ENCODE results near the gene GMPPA.

GMPPA gene

DNA sequence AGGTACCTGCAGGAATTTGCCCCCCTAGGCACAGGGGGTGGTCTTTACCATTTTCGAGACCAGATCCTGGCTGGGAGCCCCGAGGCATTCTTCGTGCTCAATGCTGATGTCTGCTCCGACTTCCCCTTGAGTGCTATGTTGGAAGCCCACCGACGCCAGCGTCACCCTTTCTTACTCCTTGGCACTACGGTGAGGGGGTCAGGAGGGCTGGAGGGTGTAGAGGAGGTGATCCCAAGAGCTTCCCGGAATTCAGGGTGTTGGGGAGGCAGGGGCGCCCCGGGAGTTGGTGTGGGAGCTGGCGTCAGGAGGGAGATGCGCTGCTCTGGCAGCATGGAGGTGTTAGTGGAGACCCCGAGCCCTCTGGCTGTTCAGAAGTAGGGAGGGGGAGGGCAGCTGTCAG lies 3.2 kb downstream of the GMPPA start:
- no peak for DNase-seq (ENCODE audit: low read depth in 2 of 2, low spot score in 1 of 2)

- DNase-seq (ENCODE audit: low read depth in 2 of 2, low spot score in 1 of 2) = no peak
Measured at GRCh38 chr2:219502618-219503017, 3.9 kb downstream of the GMPPA start.

DNA sequence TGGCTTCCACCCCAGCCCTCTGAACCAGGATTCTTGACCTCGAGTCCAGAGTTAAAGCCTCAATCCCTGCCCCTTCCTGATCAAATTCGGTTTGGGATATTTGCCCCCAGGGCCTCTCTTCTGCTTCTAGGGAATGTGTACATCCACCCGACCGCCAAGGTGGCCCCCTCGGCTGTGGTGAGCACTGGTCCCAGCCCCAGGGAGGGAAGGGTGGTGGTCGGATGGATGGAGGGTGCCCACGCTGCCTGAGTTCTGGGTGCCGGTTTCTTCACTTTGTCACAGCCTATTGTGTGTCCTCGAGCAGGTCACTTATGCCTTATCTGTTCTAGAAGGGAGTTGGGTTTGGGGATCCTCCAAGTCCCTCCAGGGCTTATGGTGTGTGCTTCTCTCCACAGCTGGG lies 6.9 kb downstream of the GMPPA start:
- DNase-seq (ENCODE audit: low read depth in 2 of 2, low spot score in 1 of 2) = no peak

DNA sequence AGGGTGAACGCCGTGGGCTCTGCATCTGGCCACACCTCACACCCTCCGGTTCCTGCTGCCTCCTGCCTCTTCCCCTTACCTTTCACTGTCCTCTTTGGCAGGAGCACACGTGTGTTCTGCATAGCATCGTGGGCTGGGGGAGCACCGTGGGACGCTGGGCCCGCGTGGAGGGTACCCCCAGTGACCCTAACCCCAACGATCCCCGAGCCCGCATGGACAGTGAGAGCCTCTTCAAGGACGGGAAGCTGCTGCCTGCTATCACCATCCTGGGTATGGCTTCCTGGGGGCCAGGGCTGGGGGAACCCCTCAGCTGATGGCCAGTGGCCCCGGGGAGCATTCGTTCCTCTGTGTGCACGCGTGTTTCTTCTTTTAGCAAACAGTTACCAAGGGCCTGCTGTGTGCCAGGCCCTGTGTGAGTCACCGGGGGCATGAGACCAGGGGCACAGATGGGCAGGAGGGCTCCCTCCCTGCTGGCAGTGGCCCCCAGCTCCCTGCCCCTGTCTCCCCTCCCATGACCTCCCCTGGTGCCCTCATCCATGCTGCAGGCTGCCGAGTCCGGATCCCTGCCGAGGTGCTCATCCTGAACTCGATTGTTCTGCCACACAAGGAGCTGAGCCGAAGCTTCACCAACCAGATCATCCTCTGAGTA lies 7.6 kb downstream of the GMPPA start:
- DNase-seq (ENCODE audit: low read depth in 2 of 2, low spot score in 1 of 2) = no peak

DNA sequence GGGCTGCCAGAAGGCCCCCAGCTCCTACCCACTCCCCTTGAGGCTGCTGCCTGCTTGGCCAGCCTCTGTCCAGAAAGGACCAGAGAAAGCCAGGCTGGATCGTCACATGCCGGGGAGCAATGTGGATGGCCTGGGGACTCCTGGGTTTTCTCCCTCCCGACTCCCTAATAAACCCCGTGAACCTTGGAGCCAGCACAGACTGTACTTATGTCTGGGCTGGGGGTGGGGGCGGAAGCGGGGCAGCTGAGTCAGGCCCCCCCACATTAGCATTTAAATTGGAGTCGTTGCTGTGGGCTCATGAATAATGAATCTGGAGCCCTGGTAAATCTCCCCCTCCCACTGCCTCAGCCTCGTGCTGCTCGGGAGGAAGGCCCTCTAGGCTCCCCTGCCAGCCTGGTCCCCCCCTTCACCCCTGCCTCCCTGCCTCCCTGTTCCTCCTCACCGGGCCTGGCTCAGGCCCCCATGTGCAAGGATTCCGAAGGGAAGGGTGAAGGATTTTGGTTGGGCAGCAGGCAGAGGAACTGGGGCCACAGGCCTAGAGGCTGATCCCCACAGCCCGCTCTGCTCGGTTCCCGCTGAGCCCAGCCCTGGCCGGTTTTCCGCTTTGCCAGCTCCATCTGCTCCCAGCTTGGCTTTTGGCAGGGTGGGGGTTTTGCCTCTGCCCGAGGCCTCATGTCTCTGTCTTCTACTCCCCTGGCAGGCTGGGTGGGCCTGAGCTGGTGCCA lies 8.3 kb downstream of the GMPPA start:
- no peak for DNase-seq (ENCODE audit: low read depth in 2 of 2, low spot score in 1 of 2)

DNA sequence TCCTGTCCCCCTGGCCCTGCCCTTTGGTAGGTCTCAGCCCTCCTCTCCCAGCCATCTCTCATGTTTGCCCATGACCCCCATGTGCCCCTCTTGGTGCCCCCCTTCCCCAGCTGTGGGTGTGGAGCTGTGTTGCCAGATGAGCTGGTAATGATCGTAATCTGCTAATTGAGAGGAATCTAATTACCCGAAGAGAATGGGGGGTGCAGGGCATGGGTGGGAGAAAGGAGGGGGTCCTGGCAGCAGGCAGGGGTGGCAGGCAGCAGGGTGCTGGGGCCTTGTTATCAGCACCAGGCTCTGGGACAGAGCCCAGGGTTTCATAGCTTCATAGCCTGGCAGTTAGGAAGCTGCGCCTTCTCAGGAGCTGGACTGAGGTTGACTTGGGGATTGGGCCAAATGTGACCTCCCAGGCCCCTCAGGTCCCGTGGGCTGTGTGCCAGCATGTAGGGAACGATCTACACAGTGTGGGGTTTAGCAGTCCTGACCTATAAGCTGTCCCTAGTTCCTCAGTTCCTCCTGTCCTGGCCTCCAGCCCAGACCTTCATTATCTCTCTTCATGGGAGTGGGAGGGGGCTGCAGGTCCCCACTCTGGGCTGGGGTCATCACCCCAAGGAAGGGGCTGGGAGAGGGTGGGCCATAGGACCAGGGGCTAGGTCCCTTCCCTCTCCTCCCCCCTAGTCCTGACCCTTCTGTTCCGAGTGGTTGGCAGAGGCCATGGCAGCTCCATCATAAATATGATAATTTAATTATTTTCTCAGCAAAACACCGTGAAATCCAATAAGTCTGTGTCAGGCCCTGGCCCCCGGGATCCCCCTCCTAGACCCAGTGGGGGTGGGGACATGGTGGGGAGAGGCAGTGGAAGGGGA lies 9.1 kb downstream of the GMPPA start:
- DNase-seq (ENCODE audit: low read depth in 2 of 2, low spot score in 1 of 2) = no peak

GRCh38 chr2:219508444-219508734 lies 9.7 kb downstream of the GMPPA start:
- DNase-seq (ENCODE audit: low read depth in 2 of 2, low spot score in 1 of 2) = no peak

DNA sequence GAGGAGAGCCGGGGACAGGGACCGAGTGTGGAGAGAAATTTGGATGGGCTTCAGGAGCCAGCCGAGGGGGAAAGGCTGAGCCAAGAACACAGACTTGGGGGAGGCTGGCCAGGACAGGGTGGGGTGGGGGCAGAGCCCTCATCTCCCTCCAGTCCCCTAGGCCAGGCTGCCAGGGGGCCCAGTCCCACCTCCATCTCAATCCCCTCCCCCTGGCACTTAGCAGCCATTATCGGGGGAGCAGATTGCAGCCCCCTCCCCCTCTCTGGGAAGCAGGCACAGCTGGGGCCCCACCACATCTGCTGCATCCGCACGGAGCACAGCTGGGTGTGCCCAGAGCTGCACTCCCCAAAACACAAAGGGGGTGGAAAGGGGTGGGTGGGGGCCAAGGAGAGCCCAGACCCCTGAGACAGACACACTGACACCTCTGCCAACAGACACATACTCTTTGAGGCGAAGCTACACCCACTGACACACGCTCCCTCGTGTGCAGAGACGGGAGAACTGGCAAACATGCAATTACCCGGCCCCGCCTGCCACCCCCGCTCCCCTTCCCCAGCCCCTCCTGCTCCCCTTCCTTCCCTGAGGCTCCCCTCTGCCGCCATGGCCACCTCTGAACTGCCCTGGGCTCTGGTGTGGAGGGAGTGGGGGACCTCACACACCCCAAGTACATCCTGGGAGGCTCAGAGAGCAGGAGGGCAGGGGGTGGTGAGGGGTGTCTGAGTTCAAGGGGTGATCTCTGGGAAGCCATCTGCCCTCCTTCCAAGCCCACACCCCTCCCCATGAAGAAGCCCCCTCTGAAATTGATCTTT lies 10.5 kb downstream of the GMPPA start:
- DNase-seq (ENCODE audit: low read depth in 2 of 2, low spot score in 1 of 2) = no peak

DNA sequence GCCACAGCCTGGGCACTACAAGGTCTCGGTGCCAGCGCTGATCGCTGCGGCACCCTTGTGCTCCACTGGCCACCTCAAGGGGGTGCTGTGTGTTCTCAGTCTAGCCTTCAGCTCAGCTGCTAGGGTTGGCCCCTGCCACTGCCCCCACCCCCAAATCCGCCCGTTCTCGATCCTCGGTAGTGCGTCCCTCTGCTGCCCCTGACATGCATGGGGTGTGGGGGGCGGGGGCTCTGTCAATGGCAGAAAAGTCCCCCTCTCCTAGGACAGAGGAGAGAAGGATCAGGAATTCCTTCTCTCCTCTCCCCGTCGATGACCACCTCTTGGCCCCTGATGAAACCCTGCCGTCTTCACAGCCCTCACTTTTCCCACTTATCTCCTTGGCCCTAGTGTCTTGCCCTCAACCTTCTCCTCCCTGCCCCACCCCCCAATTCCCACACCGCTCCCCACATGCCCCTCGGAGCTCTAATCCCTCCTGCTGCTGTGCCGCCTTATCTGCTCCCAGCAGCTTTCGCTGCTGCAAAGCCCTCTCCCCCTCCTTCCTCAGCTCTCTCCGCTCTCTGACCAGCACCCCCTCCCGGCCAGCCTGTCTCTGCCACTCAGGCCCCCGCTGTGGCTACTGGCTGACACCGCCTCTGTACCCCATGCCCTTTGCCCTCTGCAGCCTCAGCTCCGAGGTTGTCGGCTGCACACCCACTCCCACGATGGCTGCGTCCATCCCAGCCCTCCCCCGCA lies 11.3 kb downstream of the GMPPA start:
- no peak for DNase-seq (ENCODE audit: low read depth in 2 of 2, low spot score in 1 of 2)

GRCh38 chr2:219510512-219511135 lies 11.9 kb downstream of the GMPPA start:
- no peak for DNase-seq (ENCODE audit: low read depth in 2 of 2, low spot score in 1 of 2)

DNA sequence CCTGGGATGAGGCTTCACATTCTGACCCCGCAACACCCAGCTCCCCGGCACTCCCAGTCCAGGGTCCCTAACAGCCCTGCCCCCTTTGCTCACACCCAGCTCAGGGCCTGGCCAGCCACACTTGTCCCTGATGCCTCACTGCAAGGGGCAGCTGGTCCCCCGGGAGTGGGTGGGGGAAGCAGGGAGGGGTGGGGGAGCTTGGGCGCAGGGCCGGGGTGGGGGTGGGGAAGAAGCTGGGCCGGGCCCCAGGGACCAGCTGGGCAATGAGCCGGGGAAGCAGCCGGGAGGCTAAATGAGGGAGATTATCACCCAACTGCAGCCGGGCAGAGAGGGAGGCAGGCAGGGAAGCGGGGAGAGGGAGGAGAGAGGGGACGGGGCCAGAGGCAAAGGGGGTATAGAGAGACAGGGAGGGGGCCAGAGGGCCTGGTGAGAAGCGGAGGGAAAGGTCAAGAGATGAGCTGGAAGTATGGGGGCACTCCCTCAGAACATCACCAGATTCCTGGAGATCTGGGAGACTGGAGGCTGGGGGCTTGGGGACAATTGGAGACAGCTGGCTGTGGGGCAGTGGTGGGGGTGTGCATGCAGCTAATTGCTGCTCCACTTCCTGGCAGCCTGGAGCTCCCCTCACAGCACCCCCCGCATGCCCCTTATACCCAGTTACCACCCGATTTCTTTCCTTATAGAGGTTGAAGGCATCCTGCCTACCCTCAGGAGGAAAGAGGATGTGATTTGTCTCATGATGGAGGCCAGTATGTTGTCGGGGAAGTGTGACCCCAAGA lies 13.0 kb downstream of the GMPPA start:
- no peak for DNase-seq (ENCODE audit: low read depth in 2 of 2, low spot score in 1 of 2)

GRCh38 chr2:219512524-219513216 lies 14.0 kb downstream of the GMPPA start:
- no peak for DNase-seq (ENCODE audit: low read depth in 2 of 2, low spot score in 1 of 2)

DNA sequence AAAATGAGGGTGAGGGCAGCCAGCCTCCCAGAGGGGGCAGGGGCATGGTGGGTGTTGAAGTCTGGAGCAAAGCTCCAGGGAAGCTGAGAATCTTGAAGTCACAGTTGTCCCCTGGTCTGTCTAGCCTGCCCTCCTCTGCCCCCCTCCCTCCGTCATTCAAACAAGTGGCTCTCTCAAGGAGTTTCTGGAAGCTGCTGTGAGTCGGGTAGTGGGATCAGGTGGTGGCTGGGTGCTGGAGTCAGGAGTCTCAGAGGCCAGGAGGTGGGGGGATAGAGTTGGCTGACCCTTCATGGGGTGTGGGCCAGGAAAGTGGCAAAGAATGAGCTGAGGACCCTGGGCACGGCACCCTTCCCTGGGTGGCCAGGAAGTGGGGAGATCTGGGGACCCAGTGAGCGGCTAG lies 15.1 kb downstream of the GMPPA start:
- DNase-seq (ENCODE audit: low read depth in 2 of 2, low spot score in 1 of 2) = no peak

DNA sequence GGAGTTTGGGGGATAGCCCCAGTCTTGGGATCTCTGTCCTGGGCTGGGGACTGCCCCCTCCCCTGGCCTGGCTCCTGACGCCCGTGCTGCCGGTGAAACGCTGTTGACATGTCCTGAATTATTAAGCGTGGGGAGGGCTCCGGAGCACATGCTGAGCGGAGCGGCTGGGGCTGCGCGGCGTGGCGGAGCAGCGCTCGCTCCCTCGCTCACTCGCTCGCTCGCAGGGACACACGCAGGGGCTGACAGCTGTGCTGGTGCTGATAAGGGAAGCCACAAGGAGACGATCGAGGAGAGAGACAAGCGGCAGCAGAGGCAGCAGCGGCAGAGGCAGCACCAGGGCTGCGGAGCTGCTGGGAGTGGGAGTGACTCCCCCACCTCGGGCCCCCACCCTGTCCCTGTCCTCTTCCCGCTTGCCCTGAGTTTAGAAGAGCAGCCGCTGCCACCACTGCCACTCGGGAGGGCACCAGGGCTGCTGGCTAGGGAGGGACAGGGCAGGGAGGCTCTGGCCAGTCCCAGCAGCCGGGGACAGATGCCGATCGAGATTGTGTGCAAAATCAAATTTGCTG lies 15.6 kb downstream of the GMPPA start, which contains the start of gene ASIC4:
Gene ASIC4, plus strand, starts transcription at position 287 of the 566 bp plus-strand sequence. Its CDS starts 243 bp downstream, at position 530.
- no peak for DNase-seq (ENCODE audit: low read depth in 2 of 2, low spot score in 1 of 2)

DNA sequence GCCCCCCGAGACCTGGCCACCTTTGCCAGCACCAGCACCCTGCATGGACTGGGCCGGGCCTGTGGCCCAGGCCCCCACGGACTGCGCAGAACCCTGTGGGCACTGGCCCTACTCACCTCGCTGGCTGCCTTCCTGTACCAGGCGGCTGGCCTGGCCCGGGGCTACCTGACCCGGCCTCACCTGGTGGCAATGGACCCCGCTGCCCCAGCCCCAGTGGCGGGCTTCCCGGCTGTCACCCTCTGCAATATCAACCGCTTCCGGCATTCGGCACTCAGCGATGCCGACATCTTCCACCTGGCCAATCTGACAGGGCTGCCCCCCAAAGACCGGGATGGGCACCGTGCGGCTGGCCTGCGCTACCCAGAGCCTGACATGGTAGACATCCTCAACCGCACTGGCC lies 16.1 kb downstream of the GMPPA start:
- no peak for DNase-seq (ENCODE audit: low read depth in 2 of 2, low spot score in 1 of 2)

GRCh38 chr2:219515874-219516629 lies 17.4 kb downstream of the GMPPA start:
- DNase-seq (ENCODE audit: low read depth in 2 of 2, low spot score in 1 of 2) = no peak

GRCh38 chr2:219516888-219517287 lies 18.2 kb downstream of the GMPPA start:
- no peak for DNase-seq (ENCODE audit: low read depth in 2 of 2, low spot score in 1 of 2)

Measured in stimulated activated CD8-positive, alpha-beta memory T cell treated with anti-CD3 and anti-CD28 coated beads, Interleukin-4, amount 100 ng/mL, for 4 hours (primary cell).